NB4 (cell line): Measurements from ENCODE around the gene C20orf204.

Experiments
- DNase-seq: peaks from one replicate; pipeline ENCODE4 v3.0.0; 2010; ENCODE audit warnings: low read depth
- H3K4me3 ChIP-seq: one replicate; pipeline ENCODE4 v1.5.1; 2011; ENCODE audit warnings: mild to moderate bottlenecking, low read depth, low read length, moderate library complexity
- MYC ChIP-seq: IDR thresholded peaks from 2 replicates; pipeline ENCODE4 v1.6.1; 2011; ENCODE audit warnings: low read depth, low read length
- POLR2A ChIP-seq: IDR thresholded peaks from 2 replicates; pipeline ENCODE4 v1.6.1; 2011; ENCODE audit warnings: mild to moderate bottlenecking; ENCODE audit not compliant: insufficient read length; ENCODE audit errors: extremely low read depth
- TF ChIP-seq, protein P1 (sequence below): IDR thresholded peaks from one replicate; pipeline ENCODE4 v1.5.1; 2012; ENCODE audit warnings: low read depth, low read length
- TF ChIP-seq, protein P2 (sequence below): IDR thresholded peaks from 2 replicates; pipeline ENCODE4 v1.6.1; 2011; ENCODE audit warnings: low read depth, low read length

C20orf204 gene

DNA sequence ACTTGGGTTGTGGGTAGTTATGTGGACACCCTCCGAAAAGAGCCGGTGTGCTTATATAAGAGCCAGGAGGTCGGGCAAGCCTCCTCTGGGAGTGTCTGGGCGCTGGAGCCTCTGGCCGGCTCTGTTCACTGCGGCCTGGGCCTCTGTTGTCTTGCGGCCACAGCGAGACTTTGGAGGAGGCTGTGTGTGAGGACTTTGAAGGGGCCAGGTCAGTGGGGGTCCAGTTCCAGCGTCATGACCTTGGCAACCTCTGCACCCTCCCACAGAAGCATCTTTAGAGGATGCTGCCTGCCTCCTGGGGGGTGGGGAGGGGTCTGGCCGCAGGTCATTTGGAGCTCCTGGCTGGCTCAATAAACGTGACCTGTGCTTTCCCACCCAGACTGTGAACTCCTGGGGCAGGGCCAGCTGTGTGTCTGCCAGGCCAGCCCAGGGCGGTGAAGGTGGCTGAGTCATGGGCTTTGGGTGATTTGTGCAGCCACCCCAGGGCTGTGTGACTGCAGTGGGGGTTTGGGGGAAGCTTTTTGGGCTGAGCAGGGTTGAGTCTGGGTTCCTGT lies 28.2 kb downstream of the C20orf204 start:
- TF ChIP-seq, protein P1, sequence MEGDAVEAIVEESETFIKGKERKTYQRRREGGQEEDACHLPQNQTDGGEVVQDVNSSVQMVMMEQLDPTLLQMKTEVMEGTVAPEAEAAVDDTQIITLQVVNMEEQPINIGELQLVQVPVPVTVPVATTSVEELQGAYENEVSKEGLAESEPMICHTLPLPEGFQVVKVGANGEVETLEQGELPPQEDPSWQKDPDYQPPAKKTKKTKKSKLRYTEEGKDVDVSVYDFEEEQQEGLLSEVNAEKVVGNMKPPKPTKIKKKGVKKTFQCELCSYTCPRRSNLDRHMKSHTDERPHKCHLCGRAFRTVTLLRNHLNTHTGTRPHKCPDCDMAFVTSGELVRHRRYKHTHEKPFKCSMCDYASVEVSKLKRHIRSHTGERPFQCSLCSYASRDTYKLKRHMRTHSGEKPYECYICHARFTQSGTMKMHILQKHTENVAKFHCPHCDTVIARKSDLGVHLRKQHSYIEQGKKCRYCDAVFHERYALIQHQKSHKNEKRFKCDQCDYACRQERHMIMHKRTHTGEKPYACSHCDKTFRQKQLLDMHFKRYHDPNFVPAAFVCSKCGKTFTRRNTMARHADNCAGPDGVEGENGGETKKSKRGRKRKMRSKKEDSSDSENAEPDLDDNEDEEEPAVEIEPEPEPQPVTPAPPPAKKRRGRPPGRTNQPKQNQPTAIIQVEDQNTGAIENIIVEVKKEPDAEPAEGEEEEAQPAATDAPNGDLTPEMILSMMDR: no peak
- TF ChIP-seq, protein P2, sequence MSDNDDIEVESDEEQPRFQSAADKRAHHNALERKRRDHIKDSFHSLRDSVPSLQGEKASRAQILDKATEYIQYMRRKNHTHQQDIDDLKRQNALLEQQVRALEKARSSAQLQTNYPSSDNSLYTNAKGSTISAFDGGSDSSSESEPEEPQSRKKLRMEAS: no peak
- no peak overlapping the region for H3K4me3 ChIP-seq
- peak; percentile 37 for DNase-seq

DNA sequence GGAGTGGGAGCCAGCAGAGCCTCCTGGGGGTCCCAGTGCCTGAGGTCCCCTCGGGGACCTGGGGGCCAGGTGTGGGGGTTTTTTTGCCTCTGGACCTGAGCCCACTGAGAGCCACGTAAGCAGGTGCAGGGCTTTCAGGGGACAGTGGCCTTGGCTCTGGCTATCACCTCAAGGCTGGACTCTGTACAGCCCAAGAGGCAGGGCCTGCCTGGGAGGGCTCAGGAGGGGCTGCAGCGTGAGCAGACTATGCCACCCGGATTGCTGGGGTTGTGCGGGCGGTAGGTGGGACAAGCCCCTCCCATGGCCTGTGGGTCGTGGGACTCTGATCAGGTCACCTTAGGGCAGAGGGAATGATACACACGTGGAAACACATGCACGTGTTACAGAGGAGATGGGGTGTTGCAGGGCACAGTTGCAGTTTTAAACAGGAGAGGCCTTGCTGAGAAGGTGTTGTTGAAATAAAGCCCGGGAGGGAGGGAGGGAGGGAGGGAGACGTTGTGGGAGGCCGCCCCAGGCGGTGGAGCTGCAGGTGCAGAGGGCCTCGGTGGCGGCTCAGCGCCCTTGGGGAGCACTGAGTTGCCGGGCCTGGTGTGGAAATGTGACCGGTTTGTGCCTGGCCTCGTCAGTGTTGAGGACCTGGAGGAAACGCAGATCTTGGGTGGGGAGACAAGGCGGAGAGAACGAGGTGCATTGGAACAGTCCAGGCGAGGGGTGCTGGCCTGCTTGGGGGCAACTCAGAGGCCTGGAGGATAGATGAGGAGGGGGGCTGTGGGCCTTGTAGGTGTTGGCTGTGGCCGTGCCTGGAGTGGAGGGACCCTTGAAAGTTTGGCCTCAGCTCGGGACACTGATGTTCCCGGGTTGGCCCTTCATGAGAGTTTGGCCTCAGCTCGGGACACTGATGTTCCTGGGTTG lies 29.3 kb downstream of the C20orf204 start:
- TF ChIP-seq, protein P2: peak; percentile 83
- no peak for TF ChIP-seq POLR2A
- DNase-seq: peak; percentile 61
- no peak overlapping the region for H3K4me3 ChIP-seq

DNA sequence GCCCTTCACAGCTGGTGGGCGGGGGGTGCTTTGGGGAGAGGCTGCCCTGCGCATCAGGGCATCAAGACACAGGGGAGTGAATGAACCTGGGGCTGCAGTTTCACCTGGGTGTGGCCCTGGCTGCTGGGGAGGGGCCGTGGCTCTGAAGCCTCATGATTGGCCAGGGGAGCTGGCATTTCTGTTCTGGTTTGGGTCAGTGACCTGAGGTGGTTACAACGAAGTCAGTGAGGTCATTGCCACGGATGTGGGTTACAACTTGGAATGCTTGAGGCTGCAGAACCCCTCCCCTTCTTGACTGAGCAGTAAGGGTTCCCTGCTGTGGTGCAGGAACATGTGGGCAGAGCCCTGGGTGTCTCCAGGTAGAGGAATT lies 30.0 kb downstream of the C20orf204 start:
- DNase-seq: peak; percentile 89
- TF ChIP-seq POLR2A: no peak
- TF ChIP-seq, protein P1: no peak
- TF ChIP-seq, protein P2: peak; percentile 28; the same call in 1 of the 2 replicates
- no peak overlapping the region for H3K4me3 ChIP-seq

DNA sequence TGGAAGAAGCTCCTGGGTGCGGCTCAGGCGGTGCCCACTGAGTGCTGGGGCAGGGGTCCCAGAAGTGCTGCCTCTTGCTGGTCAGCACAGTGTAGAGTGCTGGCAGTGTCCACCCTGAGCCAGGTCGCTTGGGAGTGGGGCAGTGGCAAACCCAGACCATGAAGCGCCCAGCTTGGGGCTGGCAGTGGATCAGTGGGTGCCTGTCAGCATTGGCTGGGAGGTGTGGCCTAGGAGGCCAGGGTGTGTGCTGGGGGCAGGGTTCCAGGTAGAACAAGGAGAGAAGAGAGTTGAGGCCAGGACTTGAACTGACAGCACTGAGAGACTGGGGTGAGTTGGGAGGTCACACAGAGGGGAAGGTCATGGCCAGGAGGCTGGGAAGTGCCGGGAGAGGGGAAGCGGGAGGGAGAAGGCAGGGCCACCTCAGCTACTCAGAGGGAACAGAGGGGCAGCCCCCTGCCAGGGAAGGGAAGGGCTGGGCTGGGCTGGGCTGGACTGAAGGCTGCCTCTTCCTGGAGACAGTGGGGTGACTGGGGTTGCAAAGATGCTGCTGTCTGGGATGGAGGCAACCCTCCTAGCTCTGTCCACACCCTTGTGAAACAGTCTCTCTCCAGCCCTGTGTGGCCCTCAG lies 31.1 kb downstream of the C20orf204 start:
- TF ChIP-seq MYC (no peak), POLR2A (no peak)
- TF ChIP-seq, protein P1: no peak
- TF ChIP-seq, protein P2: no peak
- peak; percentile 35 for DNase-seq
- no peak overlapping the region for H3K4me3 ChIP-seq

DNA sequence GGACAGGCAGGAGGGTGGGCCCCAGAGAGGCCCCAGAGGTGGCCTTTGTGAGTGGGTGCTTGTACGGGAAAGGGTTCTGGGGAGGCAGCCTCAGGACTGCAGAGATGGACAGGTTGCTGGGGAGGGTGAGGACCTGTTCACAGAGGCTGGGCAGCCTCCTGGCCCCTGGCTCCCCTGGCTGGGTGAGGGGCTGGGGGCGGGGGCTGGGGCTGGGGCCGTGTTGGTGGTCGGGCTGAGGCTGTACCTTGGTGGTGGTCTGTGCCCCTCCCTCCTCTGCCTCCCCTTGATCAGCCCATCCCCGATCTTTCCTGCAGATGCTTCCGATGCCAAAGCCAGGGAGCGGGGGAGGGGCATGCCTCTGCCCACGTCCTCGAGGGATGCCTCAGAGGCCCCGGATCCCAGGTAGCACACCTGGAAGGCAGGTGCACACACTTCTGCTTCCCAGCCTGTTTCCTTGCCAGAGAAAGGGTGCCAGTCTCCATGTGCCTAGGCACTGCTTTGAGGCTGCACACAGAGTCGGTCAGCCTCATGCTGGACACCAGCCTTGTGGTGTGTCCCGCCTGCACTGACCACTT lies 31.8 kb downstream of the C20orf204 start:
- no peak for TF ChIP-seq MYC
- TF ChIP-seq, protein P2: no peak
- DNase-seq: no peak
- no peak overlapping the region for H3K4me3 ChIP-seq

DNA sequence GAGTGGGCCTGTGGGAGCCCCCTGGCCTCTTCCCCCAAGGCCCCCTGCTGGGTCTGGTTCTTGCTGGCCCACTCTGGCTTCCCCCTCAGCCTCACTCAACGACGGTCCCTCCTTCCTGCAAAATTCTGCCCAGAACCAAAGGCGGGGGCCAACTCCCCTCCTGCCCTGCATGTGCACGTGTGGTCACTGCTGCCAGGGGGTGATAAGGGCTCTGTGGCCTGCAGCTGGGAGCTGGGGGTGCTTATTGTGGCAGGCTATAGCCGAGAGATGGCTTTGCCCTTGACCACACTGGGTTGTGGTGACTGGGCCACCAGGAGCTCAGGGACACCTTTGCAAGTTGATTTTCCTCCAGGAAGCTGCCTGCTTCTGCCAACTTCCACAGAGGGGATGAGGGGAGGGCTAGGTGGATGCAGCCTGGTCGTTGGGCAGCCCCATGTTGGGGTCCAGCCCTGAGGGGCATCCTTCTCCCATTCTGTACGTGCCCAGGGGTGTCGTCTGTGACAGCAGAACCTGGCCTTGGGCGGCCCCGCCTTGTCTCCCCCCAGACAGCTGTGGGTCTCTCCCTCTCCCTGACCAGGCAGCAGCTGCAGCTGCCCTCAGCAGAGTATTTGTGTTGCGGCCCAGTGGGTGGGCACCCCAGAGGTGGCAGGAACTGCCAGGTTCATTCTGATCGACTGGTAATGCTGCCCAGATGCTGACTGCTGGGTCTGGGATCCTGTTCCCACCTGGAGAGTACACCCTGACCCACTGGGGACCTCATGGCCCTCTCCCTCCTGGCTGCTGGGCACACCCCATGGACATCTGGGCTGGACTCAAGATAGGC lies 32.6 kb downstream of the C20orf204 start:
- DNase-seq: peak; percentile 35
- H3K4me3 ChIP-seq: no peak overlapping the region
- TF ChIP-seq POLR2A (no peak), MYC (no peak)
- TF ChIP-seq, protein P1: no peak
- TF ChIP-seq, protein P2: no peak
